ENCODE measurements around the gene PSMA5.

DNA sequence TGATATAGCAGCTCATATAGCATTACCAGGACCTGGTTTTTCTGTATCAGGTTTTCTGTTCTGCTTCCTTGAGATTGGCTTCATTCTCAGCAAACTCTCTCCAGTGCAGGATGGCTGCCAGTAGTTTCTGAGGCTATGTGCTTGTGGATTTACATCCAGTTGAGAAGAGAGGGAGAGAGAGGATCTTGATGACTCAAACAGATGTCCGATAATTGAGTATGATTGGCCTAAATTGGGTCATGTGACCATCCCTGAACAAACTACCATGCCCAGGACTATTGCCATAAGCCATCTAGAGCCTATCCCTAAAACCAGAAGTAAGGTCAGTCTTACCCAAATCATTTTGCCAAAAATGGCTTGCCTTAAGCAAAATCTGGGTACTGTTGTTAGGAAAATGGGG, 18.1 kb upstream of the PSMA5 start:
- TF ChIP-seq ZNF274 (IDR thresholded peaks at IDR 0.05; ENCODE audit: low read depth, low read length) (no peak), YY1 (IDR thresholded peaks at IDR 0.05; ENCODE audit: insufficient read depth, insufficient read length) (no peak), SUZ12 (IDR thresholded peaks at IDR 0.05; ENCODE audit: extremely low read depth, insufficient read depth, insufficient read length) (no peak)
